Right lobe of liver (tissue), 6 donors: Measurements from ENCODE around the gene IQCF2. TPM values are rescaled to one million over a fixed set of nuclear protein-coding genes. Genes with fewer than 3 reads are reported as not detected.
"Not testable (repeated sequence)": the region's sequence is repeated elsewhere in the genome, so short reads cannot be mapped to it uniquely, and the experiment has no call there.

ENCODE experiments used
- ATAC-seq, 4 donors: fragments of 200-7000 bp; cut with Tn5 transposase; one replicate each; pipeline ENCODE4 v1.9.1; 2020; ENCODE audit warnings: mild to moderate bottlenecking in 4 of 4, moderate library complexity in 4 of 4
- DNase-seq, 3 donors: peaks; one replicate each; pipeline ENCODE4 v3.0.0-alpha.2; 2020
- H3K27ac ChIP-seq, 3 donors: fragments of 200-600 bp; one replicate each; pipeline ENCODE4 v1.8.0; 2022
- H3K27me3 ChIP-seq, 2 donors: fragments of 200-600 bp; one replicate each; pipeline ENCODE4 v1.8.0; 2022
- H3K36me3 ChIP-seq, 4 donors: fragments of 200-600 bp; sonication (generic) in 1 of 4; one replicate each; pipeline versions ENCODE4 v1.5.1 to v1.8.0; 2017 to 2022; ENCODE audit warnings: control low read depth in 1 of 4
- H3K4me1 ChIP-seq, 4 donors: fragments of 200-600 bp; sonication (generic) in 1 of 4; one replicate each; pipeline versions ENCODE4 v1.5.1 to v1.8.0; 2017 to 2022; ENCODE audit warnings: control low read depth in 1 of 4
- H3K4me3 ChIP-seq, 3 donors: fragments of 200-600 bp; one replicate each; pipeline ENCODE4 v1.8.0; 2022
- H3K9me3 ChIP-seq, 4 donors: fragments of 200-600 bp; sonication (generic) in 1 of 4; one replicate each; pipeline versions ENCODE4 v1.5.1 to v1.8.0; 2017 to 2022; ENCODE audit warnings: control low read depth in 1 of 4
- CTCF ChIP-seq, 4 donors: fragments of 200-600 bp in 3 of 4; fragments of 450-650 bp in 1 of 4; IDR thresholded peaks; one replicate each; pipeline versions ENCODE4 v1.5.1 to v1.8.0; 2016 to 2022; ENCODE audit warnings: antibody characterized with exemption in 4 of 4, mild to moderate bottlenecking in 2 of 4
- POLR2A ChIP-seq: fragments of 450-650 bp; IDR thresholded peaks from one replicate; pipeline ENCODE4 v1.6.1; 2017; ENCODE audit warnings: antibody characterized with exemption, mild to moderate bottlenecking
- WGBS: methylation state at CpG from one replicate; pipeline ENCODE4 v1.1.6; 2018; ENCODE audit warnings: low coverage, low lambda C conversion rate; ENCODE audit not compliant: insufficient coverage; ENCODE audit errors: missing lambda C conversion rate; 5-methylcytosine and 5-hydroxymethylcytosine counted together
- intact Hi-C, 2 donors: fragments of 100-400 bp; cut with DNase I; formaldehyde crosslinking; loops; one replicate each; pipeline versions ENCODE4 v1.11.2 to v1.14.1; 2022
- total RNA-seq, 6 experiments: library from RNA; depleted of rRNA in 2 of 6; stranded (reverse); fragments of >200 nt in 2 of 6; fragmentation: NEBNext Ultra II Directional in 3 of 6; extraction: Animal tissue kit (Norgen Biotek cat#: 25700) in 3 of 6; gene quantifications; one replicate each; pipeline versions ENCODE4 v1.1.0 to v1.2.4, GENCODE V29; 2016 to 2023
- donor health status: DM: no; HTN: yes; CAD: no.
- donor health status: DM: no; HTN: no; CAD: no.
- donor health status: DM: no; HTN: no; CAD: no.
- donor health status: DM: no; HTN: yes; CAD: no.
- donor health status: DM: no; HTN: yes; CAD: no.

Gene IQCF2
- total RNA-seq, 6 experiments from 2014 or later: not detected

GRCh38 chr3:51828297-51828696 is 33.1 kb upstream of the IQCF2 start:
- WGBS: 50% methylated on average over 1 of the region's 1 CpG
- Histone ChIP-seq H3K27ac (no peak overlapping the region), H3K9me3 (no peaks in the 10 kb centered on the region), H3K4me3 (no peak overlapping the region), H3K36me3 (no peaks in the 10 kb centered on the region), H3K27me3 (no peaks in the 10 kb centered on the region), H3K4me1 (no peaks in the 10 kb centered on the region)
- TF ChIP-seq CTCF (IDR thresholded peaks at IDR 0.05) (no peak), POLR2A (no peak)
- ATAC-seq (no peak), DNase-seq (no peak)
- intact Hi-C loops: no loop called here

GRCh38 chr3:51830345-51830744 is 31.1 kb upstream of the IQCF2 start:
- H3K4me3 ChIP-seq: no peak overlapping the region
- no CpG with 5 or more reads among the region's 13 CpGs for WGBS
- ATAC-seq (no peak), DNase-seq (no peak)
- no peak for TF ChIP-seq CTCF (IDR thresholded peaks at IDR 0.05)
- no peaks in the 10 kb centered on the region for H3K27me3 ChIP-seq
- H3K9me3 ChIP-seq: no peaks in the 10 kb centered on the region
- no peaks in the 10 kb centered on the region for H3K4me1 ChIP-seq
- no peaks in the 10 kb centered on the region for H3K36me3 ChIP-seq
- intact Hi-C loops: no loop called here
- H3K27ac ChIP-seq: no peak overlapping the region

GRCh38 chr3:51830836-51831385 is 30.5 kb upstream of the IQCF2 start:
- Histone ChIP-seq H3K27ac (no peak overlapping the region), H3K4me3 (no peak overlapping the region), H3K4me1 (no peaks in the 10 kb centered on the region), H3K36me3 (no peaks in the 10 kb centered on the region), H3K27me3 (no peaks in the 10 kb centered on the region), H3K9me3 (no peaks in the 10 kb centered on the region)
- intact Hi-C loops: no loop called here
- no peak for DNase-seq
- TF ChIP-seq CTCF (IDR thresholded peaks at IDR 0.05) (no peak), POLR2A (no peak)
- no peak for ATAC-seq
- 11% methylated on average over 1 of the region's 4 CpGs for WGBS

- no peaks in the 10 kb centered on the region for H3K4me1 ChIP-seq
- no peaks in the 10 kb centered on the region for H3K27me3 ChIP-seq
- no peak for TF ChIP-seq CTCF (IDR thresholded peaks at IDR 0.05)
- TF ChIP-seq POLR2A: no peak
- H3K36me3 ChIP-seq: no peaks in the 10 kb centered on the region
- DNase-seq (no peak), ATAC-seq (no peak)
- no peak overlapping the region for H3K4me3 ChIP-seq
- H3K9me3 ChIP-seq: no peaks in the 10 kb centered on the region
- intact Hi-C loops: no loop called here
- H3K27ac ChIP-seq: no peak overlapping the region
- WGBS: 81% methylated on average over 5 of the region's 5 CpGs
Measured at GRCh38 chr3:51836606-51837005, 24.8 kb upstream of the IQCF2 start.

- DNase-seq (no peak), ATAC-seq (no peak)
- H3K36me3 ChIP-seq: no peaks in the 10 kb centered on the region
- TF ChIP-seq POLR2A (no peak), CTCF (IDR thresholded peaks at IDR 0.05) (no peak)
- no peaks in the 10 kb centered on the region for H3K4me1 ChIP-seq
- H3K9me3 ChIP-seq: no peaks in the 10 kb centered on the region
- 46% methylated on average over 7 of the region's 7 CpGs for WGBS
- H3K27me3 ChIP-seq: peaks cover 0 to 3% of the 10 kb centered on the region in 2 donors
- no peak overlapping the region for H3K4me3 ChIP-seq
- H3K27ac ChIP-seq: no peak overlapping the region
- intact Hi-C loops: no loop called here
Measured at GRCh38 chr3:51845129-51845528, 16.3 kb upstream of the IQCF2 start.

- intact Hi-C loops, DNase-seq, H3K4me1 ChIP-seq, H3K9me3 ChIP-seq, H3K36me3 ChIP-seq, H3K27me3 ChIP-seq, ATAC-seq, H3K27ac ChIP-seq, H3K4me3 ChIP-seq: not testable (repeated sequence)
- WGBS: 92% methylated on average over 1 of the region's 1 CpG
Measured at GRCh38 chr3:51855411-51855810, 6.0 kb upstream of the IQCF2 start.
